Loucy (cell line): Measurements from ENCODE around the gene RCHY1.
"Not testable (repeated sequence)": the region's sequence is repeated elsewhere in the genome, so short reads cannot be mapped to it uniquely, and the experiment has no call there.

Experiments used
- CTCF ChIP-seq: fragments of 200-600 bp; sonication (generic); conservative IDR thresholded peaks from 2 replicates; pipeline ENCODE4 v1.5.1; 2014; ENCODE audit warnings: mild to moderate bottlenecking, antibody characterized with exemption, low read length
- EZH2phosphoT487 ChIP-seq: fragments of 200-600 bp; IDR thresholded peaks from 2 replicates; pipeline ENCODE4 v1.6.1; 2018; ENCODE audit warnings: antibody characterized with exemption, mild to moderate bottlenecking, moderate library complexity, borderline replicate concordance

GRCh38 chr4:75544220-75544619, 30.0 kb upstream of the RCHY1 start:
- not testable (repeated sequence) for TF ChIP-seq CTCF, EZH2phosphoT487
